HG03565 (cell line): ENCODE results near the gene PADI1.

Experiments used
- ATAC-seq: cut with Tn5 transposase; IDR thresholded peaks from one replicate; pipeline ENCODE4 v1.9.1; 2021; ENCODE audit warnings: mild to moderate bottlenecking, moderate library complexity; ENCODE audit not compliant: unreplicated experiment

The PADI1 gene

DNA sequence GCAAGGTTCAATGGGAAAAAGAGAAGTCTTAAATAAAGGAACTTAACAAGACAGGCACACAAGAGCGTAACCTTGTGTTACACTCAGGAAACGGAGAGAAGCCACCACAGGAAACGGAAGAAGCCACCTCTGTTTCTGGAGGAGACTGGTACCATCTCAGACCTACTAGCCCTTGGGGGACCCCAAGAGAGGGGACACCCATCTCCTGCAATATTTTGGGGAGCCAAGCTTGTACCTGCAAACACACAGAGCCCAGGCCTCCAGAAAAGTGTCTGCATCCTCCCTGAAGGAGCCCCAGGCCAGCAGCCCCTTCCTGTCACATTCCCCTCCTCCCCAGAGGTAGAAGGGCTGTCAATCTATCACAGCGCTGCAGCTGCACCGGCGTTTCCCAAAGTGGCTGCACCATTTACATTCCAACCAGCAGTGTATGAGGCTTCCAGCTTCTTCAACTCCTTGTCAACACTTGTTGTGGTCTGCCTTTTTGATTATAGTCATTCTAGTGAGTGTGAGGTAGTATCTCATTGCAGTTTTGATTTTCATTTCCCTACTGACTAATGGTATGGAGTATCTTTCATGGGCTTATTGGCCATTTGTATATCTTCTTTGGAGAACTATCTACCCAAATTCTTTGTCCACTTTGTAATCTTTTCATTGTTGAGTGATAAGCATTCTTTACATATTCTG lies 23.0 kb upstream of the PADI1 start:
- no peak for ATAC-seq

DNA sequence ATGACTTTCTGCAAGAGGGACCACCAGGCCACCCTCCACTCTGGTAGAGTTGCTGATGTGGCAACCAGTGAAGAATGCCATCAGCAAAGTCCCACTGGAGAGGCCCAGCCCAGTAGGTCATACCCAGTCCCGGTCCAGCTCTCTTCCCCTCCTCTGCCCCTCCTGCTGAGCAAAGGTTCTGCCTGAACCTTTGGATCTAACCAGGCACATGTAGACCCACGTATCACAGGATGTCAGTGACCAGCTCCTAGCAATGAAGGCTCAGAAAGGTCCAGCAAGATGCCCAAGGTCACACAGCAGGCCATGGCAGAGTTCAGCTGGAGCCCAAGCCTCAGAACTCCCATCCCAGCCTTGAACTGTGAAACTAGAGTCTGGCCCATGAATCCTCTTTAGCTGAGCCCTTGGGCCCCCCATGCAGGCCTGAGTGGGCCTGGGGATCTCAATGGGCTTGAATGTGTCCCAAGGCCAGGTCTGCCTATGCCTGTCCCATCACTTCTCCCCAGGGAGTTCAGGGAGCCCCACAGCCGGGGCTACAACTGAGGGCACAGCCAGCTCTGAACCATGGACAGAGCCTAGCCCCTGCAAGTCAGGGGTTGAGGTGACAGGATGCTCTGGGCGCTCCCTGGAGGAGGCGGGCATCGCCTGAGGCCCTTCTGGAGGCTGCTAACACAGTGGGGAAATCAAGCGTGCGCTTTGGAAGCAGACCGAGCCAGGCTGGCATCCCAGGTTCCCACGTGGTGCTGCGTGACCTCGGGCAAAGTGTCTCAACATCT lies 21.4 kb upstream of the PADI1 start:
- no peak for ATAC-seq

DNA sequence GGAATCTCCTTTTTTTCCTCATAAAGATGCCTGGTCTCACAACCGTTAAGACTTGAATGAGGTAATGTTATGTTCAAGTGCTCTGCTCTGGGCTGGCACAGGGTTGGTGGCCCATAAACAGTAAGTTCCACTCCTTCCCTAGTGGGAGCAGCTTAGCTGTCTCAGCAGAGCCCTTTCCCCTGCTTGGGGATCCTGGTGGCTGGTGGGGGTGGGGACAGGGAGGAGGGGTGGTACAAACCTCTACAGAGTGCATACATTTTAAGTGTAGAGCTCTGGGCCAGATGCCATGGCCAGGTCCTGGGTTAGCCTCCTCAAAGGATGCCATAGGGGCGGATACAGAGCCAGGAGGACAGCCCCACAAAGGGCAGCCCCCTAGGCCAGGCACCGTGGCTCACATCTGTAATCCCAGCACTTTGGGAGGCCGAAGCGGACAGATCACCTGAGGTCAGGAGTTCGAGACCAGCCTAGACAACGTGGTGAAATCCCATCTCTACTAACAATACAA lies 20.7 kb upstream of the PADI1 start:
- ATAC-seq, result no peak

DNA sequence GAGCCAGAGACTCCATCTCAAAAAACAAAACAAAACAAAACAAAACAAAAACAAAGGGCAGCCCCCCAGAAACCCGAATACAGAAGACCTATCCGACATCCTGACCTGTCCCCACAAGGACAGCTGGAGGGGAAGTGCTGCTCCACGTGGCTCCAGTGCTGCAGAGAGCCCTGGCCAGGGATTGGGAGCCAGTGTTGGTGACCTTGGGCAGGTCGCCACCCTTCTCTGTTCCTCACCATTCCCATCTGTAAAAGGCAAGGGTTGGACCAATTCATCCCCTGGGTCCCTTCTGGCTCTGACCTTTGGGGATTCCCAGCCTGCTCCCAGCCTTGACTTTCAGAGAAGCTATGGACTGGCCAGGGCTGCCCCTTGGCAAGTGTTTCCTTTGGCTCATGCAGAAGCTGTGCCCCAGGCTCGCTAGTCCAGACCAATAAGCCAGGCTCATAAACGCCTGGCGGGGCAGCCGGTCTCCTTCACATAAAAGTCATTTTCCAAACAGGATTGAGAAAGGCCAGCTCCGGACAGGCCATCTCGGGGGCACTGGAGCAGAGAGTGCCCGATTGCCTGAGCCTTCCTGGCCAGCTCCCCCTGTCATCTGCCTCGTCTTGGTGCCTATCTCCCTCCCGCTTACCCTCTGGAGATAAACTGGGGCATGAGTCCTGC lies 20.0 kb upstream of the PADI1 start:
- ATAC-seq, result no peak

DNA sequence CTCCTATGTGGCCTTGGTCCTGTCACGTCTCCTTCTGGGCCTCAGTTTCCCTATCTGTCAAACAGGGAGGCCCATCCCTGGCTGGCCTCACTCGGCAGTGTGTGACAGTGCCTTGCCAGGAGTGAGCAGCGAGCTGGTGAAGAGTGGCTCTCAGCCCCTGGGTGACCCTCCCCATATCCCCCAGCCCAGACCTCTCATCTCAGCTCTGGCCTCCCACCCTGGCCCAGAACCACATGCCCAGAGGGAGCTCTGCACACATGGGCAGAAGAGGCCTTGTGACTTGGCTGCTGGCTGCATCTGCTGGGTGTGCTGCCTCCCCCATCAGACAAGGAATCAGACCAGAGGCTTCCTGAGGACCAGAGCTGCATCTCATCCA lies 19.5 kb upstream of the PADI1 start:
- ATAC-seq, result no peak

DNA sequence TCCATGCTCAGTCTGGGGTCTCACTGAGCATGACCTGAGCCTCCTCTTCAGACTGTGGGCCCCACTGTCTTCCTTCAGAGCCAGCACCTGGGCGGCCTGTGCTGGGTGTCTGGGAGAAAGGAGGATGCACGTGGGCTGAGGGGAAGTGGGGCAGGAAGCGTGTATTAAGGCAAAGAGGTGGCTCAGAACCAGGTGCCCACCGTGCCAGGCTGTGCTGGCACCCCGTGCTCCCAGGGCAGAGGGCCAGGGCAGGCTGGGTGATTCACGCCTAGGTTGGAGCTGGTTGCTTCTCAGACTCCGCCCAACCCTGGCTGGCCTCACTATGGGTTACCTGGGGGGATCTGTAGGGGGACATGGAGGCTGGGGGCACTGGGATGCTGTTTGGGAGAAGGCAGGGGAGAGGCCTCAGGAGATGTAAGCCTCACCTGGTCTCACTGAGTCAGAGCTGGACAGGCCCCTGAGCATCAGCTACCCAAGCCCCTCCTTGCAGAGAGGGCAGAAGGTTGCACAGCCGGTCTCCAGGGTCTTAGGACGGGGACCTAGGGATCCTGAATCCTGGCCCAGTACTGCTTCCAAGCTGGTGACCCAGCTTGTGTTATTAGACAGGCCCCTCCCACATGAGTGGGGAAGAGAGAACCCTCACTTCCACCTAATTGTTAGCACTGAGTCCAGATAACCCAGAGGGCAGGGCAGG lies 18.6 kb upstream of the PADI1 start:
- no peak for ATAC-seq

DNA sequence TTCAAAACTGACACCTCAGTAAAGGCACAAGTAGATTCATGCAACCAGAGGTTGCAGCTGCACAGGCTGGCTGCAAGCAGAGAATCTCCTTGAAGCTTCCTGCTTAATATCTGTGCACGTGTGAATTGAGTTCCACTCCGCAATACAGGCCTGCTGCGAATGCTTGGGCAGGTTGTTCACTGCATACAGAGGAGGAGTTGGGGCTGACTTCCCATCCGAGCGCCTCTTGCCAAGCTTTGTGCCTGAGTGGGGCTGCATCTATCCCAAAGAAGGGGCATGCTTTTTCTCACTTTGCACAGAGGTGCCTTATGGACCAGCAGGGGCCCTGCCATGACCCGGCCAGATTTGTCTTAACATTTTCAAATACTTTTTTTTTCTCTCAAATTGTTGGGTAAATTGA lies 17.9 kb upstream of the PADI1 start:
- ATAC-seq, result no peak

DNA sequence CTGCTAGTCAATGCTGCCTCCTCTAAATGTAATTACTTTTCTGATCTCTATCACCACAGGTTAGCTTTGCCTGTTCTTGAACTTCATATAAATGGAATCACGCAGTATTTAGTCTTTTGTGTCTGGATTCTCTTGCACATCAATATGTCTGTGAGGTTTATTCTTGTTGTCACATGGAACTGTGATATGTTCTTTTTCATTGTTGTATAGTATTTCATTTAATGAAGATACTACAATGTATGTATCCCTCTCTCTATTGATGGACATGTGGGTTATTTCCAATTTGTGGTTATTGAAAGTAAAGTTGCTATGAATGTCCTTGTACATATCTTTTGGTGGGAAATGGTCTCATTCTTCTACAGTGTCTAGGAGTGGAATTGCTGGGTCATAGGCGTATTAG lies 16.7 kb upstream of the PADI1 start:
- ATAC-seq, result no peak

DNA sequence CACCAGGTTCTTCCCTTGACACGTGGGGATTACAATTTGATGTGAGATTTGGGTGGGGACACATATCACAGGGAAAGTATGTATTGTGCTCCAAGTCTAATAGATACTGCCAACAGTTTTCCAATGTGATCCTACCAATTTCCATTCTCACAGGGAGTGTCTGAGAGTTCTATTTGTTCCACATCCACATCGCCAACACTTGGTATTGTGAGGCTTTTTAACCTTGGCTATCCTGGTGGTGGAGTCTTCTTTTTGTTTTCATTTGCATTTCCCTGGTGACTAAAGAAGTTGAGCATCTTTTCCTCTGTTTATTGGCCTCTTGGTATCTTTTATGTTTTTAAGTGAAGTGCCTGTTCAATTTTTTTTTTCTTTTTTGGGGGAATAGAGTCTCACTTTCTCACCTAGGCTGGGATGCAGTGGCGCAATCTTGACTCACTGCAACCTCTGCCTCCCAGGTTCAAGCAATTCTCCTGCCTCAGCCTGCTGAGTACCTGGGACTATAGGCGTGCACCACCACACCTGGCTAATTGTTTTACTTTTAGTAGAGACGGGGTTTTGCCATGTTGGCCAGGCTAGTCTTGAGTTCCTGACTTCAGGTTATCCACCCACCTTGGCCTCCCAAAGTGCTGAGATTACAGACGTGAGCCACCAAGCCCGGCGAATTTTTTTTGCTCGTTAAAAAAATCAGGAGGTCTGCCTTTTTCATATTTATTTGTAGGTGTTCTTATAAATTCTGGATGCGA lies 15.9 kb upstream of the PADI1 start:
- ATAC-seq, result no peak

DNA sequence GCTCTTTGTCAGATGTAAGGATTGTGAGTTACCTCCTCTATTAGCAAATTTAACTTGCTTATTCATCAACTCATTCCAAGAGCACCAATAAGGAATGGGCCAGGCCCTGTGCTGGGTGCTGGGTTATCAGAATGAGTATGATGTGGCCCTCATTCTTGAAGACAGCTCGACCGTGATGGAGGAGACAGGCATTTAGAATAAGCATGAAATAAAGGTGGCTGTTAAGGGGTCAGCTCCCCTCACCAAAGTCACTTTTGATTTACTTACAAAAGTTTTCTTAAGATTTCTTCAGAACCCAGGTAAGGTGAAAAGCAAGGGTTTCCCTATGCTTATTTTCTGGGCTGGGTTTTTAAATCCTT lies 15.3 kb upstream of the PADI1 start:
- no peak for ATAC-seq

DNA sequence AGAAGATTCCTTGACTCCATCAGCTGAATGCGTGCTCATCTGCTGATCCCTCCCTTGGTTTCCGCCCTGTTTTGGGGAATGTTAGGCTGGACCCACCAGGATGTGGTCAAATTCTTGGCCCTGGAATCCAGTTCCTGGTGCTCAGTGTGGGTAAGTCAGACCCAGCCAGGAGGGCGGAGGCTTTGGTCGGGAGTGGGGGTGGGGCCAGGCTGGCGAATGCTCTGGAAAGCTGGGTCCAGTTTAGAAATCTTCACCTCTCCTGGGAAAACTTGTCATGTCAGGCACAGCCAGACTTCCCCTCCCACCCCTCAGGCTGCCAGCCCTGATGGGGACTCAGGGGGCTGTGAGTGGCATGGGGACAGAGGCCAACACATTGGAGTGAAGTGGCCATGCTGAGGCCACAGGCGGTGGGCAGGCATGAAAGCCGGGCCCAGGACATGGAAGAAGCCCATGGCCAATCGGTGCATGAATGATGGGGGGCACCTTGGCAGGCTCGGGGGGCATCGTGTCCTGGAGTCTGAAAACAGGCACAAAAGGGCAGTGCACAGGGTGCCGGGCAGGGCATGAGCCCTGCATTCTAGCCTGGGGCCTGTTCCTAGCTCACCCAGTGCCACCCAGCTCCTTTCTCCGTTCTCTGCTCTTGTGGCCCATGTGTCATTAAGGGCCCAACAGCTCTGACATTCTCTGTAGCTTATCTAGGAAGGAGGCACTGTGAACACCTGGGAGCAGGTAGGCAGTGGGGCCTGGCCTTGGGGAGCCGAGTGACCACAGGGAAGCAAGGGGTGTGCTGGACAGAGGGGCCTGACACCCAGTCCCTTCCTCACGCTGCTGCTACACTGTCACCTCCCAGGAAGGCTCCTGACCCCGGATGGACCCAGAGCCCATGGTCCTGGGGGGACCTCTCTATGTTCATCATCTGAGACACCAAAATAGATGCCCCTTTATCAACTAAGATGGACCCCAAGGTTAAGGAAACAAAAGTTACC lies 14.6 kb upstream of the PADI1 start:
- no peak for ATAC-seq

DNA sequence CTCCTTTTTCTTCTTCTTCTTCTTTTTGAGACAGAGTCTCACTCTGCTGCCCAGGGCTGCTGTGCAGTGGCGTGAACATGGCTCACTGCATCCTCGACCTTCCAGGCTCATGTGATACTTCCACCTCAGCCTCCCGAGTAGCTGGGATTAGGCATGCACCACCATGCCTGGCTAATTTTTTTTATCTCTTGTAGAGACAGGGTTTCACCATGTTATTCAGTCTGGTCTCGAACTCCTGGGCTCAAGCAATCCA lies 13.0 kb upstream of the PADI1 start:
- no peak for ATAC-seq

DNA sequence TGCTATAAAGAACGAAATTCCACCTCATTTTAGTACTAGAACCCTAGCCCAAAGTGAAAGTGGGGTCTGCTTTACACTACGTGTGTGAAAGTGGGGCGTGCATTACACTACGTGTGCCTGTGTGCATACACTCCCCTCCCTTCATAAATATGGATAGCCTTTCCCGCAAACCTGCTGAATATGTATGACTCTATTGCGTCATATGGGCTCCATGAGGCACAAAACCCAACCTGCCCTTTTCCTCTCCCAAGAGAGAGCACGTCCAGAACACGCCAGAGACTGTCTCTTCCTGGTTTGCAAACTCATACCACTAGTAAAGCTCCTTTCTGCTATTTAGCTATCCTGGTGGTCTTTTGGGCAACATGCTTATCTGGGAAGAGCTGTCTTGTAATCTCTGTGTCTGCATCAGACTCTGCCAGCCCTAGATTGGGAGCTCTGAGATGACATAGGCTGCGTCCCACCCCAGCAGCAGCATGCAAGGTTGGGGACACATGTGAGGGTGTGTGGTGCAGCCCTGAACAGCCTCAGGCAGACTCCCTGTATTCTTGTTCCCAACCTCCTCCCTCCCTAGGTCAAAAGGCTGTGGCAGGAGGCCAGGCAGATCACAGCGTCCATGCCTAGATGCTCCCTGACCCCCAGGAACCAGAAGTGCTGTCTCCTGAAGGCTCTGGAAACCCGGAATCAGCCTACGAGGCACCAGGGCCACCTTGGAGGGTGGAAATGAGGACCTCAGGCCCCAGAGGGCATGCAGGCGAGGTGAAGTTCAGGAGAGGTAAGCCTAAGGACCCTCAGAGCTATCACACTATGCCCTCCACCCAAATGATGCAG lies 12.3 kb upstream of the PADI1 start:
- no peak for ATAC-seq

DNA sequence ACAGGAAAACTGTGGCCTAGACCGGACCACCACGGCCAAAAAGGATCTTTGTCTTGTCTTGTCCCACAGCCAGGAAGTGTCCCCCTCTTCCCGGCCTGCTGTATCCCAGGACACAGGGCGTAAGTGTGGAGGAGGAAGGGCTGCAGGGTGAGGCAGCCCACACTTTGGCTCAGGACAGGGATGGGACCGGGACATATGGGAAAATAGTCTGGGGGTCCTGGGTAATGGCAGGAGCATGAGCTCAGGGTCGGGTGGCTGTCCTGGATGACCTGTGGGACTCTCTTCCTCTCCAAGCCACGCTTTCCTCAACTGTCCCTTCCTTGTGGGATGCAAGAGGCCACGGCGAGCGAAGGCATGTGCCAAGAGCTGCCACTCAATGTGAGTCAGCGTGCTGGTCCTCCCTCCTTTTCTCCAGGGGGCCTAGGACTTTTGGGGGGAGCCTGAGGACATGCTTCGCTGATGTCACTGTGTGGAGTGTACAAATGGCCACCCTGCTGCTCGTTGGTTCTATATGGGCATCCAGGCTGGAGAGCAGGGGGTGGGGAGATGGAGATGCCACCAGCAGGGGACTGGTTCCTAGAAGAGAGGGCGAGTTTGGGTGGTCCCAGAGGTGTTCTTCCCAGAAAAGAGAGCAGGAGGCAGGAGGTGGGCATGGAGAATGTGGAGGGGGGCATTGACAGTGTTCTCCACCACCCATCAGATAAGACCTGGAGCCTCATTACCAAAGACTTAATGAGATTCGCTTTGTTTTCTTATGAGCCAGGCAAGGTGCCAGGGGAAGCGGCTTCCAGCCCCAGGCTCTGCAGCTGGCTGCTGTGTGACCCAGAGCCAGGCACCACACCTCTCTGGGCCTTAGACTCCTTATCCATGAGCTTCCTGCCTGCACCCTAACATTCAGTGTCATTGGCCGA lies 11.5 kb upstream of the PADI1 start:
- ATAC-seq, result no peak

DNA sequence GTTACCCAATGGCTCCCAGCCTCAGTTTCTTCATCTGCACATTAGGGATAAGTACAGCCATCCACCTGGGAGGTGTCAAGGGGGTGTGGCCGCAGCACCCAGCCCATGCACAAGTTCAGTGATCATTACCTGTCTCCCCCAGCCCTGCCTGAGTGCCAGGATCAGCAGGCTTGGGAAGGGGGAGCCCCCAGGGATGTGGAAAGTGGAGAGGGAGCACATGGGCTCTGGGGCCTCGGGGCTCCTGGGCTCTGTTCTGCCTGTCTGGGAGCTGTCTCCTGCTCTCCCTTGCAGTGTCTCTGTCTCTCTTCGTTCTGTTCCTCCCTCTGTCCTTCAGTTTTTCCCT lies 10.8 kb upstream of the PADI1 start:
- no peak for ATAC-seq

DNA sequence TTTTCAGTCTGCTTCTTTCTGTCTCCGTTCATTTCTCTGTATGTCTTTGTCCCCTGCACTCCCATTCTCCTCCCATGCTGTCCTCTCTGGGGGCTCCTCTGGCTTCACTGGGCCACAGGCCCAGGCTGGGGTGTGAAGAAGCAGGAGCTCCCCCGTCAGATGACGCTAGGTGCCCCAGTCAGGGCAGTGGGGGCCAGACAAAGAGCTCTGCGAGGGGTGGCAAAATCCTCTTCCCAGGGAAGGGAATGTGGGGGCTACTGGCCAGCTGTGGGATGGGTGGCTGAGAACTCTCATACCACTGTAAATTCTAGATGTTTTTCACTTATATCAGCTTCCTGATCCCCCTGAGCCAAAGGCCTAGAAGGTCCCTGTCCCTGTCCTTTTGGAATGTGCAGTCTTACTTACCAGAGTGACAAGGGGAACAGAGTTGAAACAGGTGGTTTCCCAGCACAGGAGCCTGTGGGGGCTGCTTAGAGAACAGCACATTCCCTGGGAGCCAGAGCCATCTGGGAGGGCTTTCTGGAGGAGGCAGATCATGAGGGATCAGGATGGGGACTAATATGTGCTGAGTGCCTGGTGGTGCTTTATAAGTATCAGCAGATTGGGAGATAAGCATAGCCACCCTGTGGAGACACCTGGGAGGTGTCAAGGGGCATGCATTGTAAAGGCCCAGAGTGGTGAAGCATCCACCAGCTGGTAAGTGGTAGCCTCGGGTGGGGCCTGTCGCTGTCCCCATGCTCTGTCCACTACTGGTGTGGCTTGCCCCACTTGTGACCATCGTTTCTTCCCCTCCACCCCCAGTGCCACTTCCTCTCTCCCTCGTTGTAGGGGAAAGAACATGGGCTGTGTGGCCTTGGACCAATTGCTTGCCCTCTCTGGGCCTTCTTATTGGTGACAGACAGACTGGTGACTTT lies 10.1 kb upstream of the PADI1 start:
- ATAC-seq, result no peak

DNA sequence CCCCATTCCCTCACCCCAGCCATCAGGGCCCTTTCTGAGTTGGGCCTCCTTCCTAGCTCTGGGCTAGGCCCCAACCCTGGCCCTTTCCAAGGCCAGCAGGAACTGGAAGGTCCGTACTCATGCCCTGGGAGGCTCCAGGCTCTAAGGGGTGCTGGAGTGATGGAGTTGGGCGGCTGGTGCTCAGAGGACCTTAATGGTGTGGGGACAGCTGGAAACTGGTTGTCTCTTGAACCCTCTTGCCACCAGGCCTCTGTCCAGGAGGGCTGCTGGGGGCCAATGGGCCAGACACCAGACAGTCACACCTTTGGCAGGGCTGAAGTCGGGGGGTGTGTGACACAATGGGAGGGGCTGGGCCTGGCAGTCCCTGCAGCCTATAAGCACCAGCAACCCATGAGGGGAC lies 9.2 kb upstream of the PADI1 start:
- ATAC-seq, result no peak
